GM18951 (cell line): ENCODE data around the gene CATSPER4.

Experiments
- POLR2A ChIP-seq: IDR thresholded peaks from 4 replicates; pipeline ENCODE4 v1.6.1; 2011; ENCODE audit warnings: mild to moderate bottlenecking; ENCODE audit not compliant: insufficient read length, insufficient read depth; ENCODE audit errors: extremely low read depth
- in situ Hi-C: fragments of 300-500 bp; cut with MboI; formaldehyde crosslinking; loops from one replicate; pipeline ENCODE4 v1.12.0; 2022; ENCODE audit warnings: low sequenced_read_pairs, mixed read lengths, inconsistent platforms; ENCODE audit not compliant: unreplicated experiment

Gene CATSPER4

GRCh38 chr1:26171084-26172072 lies 19.0 kb upstream of the CATSPER4 start, which contains the start of gene ZNF593OS:
TSS of gene ZNF593OS (minus strand) at chr1:26171832. CDS start at chr1:26171661, 171 bp downstream.
- in situ Hi-C loops = no loop called here
- TF ChIP-seq POLR2A = no peak

- in situ Hi-C loops = no loop called here
These were observed 15.1 kb upstream of the CATSPER4 start for GRCh38 chr1:26175346-26175745.

GRCh38 chr1:26177182-26177684 lies 13.2 kb upstream of the CATSPER4 start, which contains the start of gene CNKSR1:
TSS of gene CNKSR1 (plus strand) at chr1:26177491. CDS start at chr1:26177548, 57 bp downstream.
- in situ Hi-C loops = no loop called here
- no peak for TF ChIP-seq POLR2A

More at GRCh38 chr1:26175346-26175745, 15.1 kb upstream of the CATSPER4 start:
- TF ChIP-seq POLR2A = no peak

- in situ Hi-C loops = no loop called here
- TF ChIP-seq POLR2A = no peak
These were observed 10.3 kb upstream of the CATSPER4 start for GRCh38 chr1:26180010-26180506.

- no peak for TF ChIP-seq POLR2A
- in situ Hi-C loops = no loop called here
These were observed 8.6 kb upstream of the CATSPER4 start for GRCh38 chr1:26181586-26182382.

GRCh38 chr1:26182383-26182696 lies 8.1 kb upstream of the CATSPER4 start:
- in situ Hi-C loops = no loop called here
- TF ChIP-seq POLR2A = no peak

- in situ Hi-C loops = no loop called here
- no peak for TF ChIP-seq POLR2A
These were observed 6.3 kb upstream of the CATSPER4 start for GRCh38 chr1:26184086-26184485.

GRCh38 chr1:26184883-26185282 lies 5.5 kb upstream of the CATSPER4 start:
- TF ChIP-seq POLR2A = no peak
- in situ Hi-C loops = no loop called here

- in situ Hi-C loops = no loop called here
- TF ChIP-seq POLR2A = no peak
These were observed 2.5 kb upstream of the CATSPER4 start for GRCh38 chr1:26187882-26188281.

- in situ Hi-C loops = no loop called here
- no peak for TF ChIP-seq POLR2A
These were observed 1.9 kb upstream of the CATSPER4 start for GRCh38 chr1:26188477-26188876.

- no peak for TF ChIP-seq POLR2A
- in situ Hi-C loops = no loop called here
These were observed 1.1 kb upstream of the CATSPER4 start for GRCh38 chr1:26189331-26189730.

- TF ChIP-seq POLR2A = no peak
- in situ Hi-C loops = no loop called here
These were observed 589 bp upstream of the CATSPER4 start for GRCh38 chr1:26189751-26190275.

- in situ Hi-C loops = no loop called here
- no peak for TF ChIP-seq POLR2A
These were observed 1.3 kb downstream of the CATSPER4 start for GRCh38 chr1:26191739-26192138.
